ENCODE results near the gene ACO2. TPM values are rescaled to one million over a fixed set of nuclear protein-coding genes. Genes with fewer than 3 reads are reported as not detected.
A peak's percentile ranks its signal among the peaks of the same experiment; 100 is the strongest.

The ACO2 gene
- total and polyA plus RNA-seq, 10 of the 15 experiments (the other 5 are each of a cell fraction or from before 2014, with no cell fraction given): 21.4 to 214 (median 88.5) TPM

- TF ChIP-seq E2F8 (IDR thresholded peaks at IDR 0.05; ENCODE audit: low read depth, partially characterized antibody) (peak; percentile 62), IKZF1 (conservative IDR thresholded peaks at IDR 0.05) (peak; percentile 96), HDGF (IDR thresholded peaks at IDR 0.05) (peak; percentile 98), BHLHE40 (IDR thresholded peaks at IDR 0.05; ENCODE audit: borderline replicate concordance in 1 of 2, low read depth in 2 of 2, low read length in 1 of 2) (peak; percentile 88 to 89), USF1 (IDR thresholded peaks at IDR 0.05; ENCODE audit: borderline replicate concordance, extremely low read length, insufficient read depth, low read depth, low read length) (no peak), NFYB (IDR thresholded peaks at IDR 0.05; ENCODE audit: insufficient read depth, low read depth, low read length) (peak; percentile 87), CHD1 (IDR thresholded peaks at IDR 0.05; ENCODE audit: low read depth, low read length) (no peak), MYC (IDR thresholded peaks at IDR 0.05; ENCODE audit: insufficient read depth, insufficient read length, insufficient replicate concordance, low read length, severe bottlenecking) (no peak), EP300 (IDR thresholded peaks at IDR 0.05; ENCODE audit: borderline replicate concordance in 1 of 2, control insufficient read depth in 1 of 2, low read depth in 2 of 2, low read length in 2 of 2) (peak; percentile 9 to 63; a peak in 2 of 4 replicates), CEBPB (IDR thresholded peaks at IDR 0.05; ENCODE audit: borderline replicate concordance in 1 of 2, low read depth in 2 of 2, low read length in 2 of 2) (no peak; a peak in 1 of 4 replicates), ZZZ3 (IDR thresholded peaks at IDR 0.05; ENCODE audit: control insufficient read depth, insufficient read length, low read depth) (no peak), KAT2A (conservative IDR thresholded peaks at IDR 0.05; ENCODE audit: control insufficient read depth, low read depth, low read length) (no peak), ELK1 (IDR thresholded peaks at IDR 0.05; ENCODE audit: low read depth, low read length) (no peak), NFYA (IDR thresholded peaks at IDR 0.05; ENCODE audit: borderline replicate concordance, low read depth, low read length) (peak; percentile 14; the same call in 1 of the 2 replicates), MTA3 (IDR thresholded peaks at IDR 0.05; ENCODE audit: borderline replicate concordance, low read length) (no peak), GATAD2B (conservative IDR thresholded peaks at IDR 0.05; ENCODE audit: low read depth) (no peak), CREB1 (IDR thresholded peaks at IDR 0.05; ENCODE audit: low read depth) (no peak), DPF2 (IDR thresholded peaks at IDR 0.05) (no peak), ZNF24 (IDR thresholded peaks at IDR 0.05) (no peak), BRCA1 (IDR thresholded peaks at IDR 0.05; ENCODE audit: low read depth, low read length) (peak; percentile 25; the same call in 1 of the 2 replicates), NBN (IDR thresholded peaks at IDR 0.05) (peak; percentile 96), MXI1 (IDR thresholded peaks at IDR 0.05; ENCODE audit: low read depth, low read length) (peak; percentile 68; the same call in 1 of the 2 replicates), ZSCAN29 (IDR thresholded peaks at IDR 0.05) (no peak), SREBF2 (IDR thresholded peaks at IDR 0.05; ENCODE audit: low read length) (no peak), GABPA (IDR thresholded peaks at IDR 0.05; ENCODE audit: low read depth) (no peak)
Observed at GRCh38 chr22:41448189-41448808, 20.6 kb upstream of the ACO2 start (continued).

All from GM12878 (cell line).